GM12874 (cell line): ENCODE data around the gene SIX4.
A peak's percentile ranks its signal among the peaks of the same experiment; 100 is the strongest.

Experiments used
- CTCF ChIP-seq: IDR thresholded peaks from 2 replicates; pipeline ENCODE4 v1.5.1; 2011; ENCODE audit warnings: low read depth, mild to moderate bottlenecking, control low read depth, low read length, moderate library complexity; ENCODE audit not compliant: insufficient read depth

The SIX4 gene

GRCh38 chr14:60734465-60735242, 10.5 kb upstream of the SIX4 start, which contains the start of gene MNAT1:
MNAT1 (plus strand) TSS chr14:60734761; CDS start chr14:60734863, 102 bp downstream.
- no peak for TF ChIP-seq CTCF

- TF ChIP-seq CTCF, result no peak
These were observed 8.8 kb upstream of the SIX4 start for GRCh38 chr14:60732840-60733483.

- TF ChIP-seq CTCF, result no peak
These were observed 840 bp downstream of the SIX4 start for GRCh38 chr14:60723116-60723906.

GRCh38 chr14:60722357-60723115, 1.6 kb downstream of the SIX4 start:
- TF ChIP-seq CTCF, result no peak

- no peak for TF ChIP-seq CTCF
These were observed 2.1 kb downstream of the SIX4 start for GRCh38 chr14:60722107-60722356.

- peak; percentile 43 for TF ChIP-seq CTCF
These were observed 2.6 kb downstream of the SIX4 start for GRCh38 chr14:60721326-60722106.
